Measurements from ENCODE around the gene NCKAP5. TPM values are rescaled to one million over a fixed set of nuclear protein-coding genes. Genes with fewer than 3 reads are reported as not detected.

Gene NCKAP5
- polyA plus RNA-seq, 3 donors = not detected

DNA sequence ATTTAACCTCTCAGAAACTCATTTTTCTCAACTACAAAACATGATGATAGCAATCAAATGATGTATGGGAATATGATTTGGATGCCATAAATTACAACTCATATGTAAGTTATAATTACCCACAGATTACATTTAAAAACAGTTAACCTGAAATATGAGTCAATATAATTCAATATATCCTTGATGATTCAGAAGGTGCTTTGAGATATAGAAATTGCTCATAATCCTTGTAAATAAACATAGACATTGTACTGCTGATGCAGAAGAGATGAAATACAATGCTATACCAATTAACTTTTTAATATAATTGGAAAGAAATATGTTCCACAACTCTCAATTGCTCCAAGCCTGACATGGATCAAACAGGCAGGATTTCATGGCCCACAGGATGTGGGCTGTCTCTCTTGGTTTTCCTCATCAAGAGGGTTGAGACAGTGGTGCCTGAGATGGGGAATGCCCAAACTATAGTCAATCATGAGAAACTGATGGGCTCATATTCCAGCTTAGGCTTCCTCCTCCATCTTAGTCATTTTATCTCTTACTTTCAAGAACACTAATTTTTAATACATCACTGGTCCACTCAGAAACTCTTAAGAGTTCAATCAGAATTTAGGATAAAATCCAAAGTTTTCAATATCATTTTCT, 49.4 kb downstream of the NCKAP5 start:
- Histone ChIP-seq H3K27ac (ENCODE audit: low read depth in 1 of 2, low read length in 2 of 2) (no peak overlapping the region), H2AFZ (ENCODE audit: insufficient read depth, low read depth, low read length, poor library complexity, severe bottlenecking) (no peak overlapping the region), H3K9me3 (replicated peaks in 1 of 2; ENCODE audit: control insufficient read depth in 1 of 2, insufficient read depth in 1 of 2, low read length in 2 of 2) (no peaks in the 10 kb centered on the region), H4K20me1 (ENCODE audit: insufficient read depth, low read length) (no peaks in the 10 kb centered on the region), H3K79me2 (ENCODE audit: insufficient read depth, low read length) (no peaks in the 10 kb centered on the region), H3K36me3 (replicated peaks in 1 of 2; ENCODE audit: control insufficient read depth in 1 of 2, insufficient read depth in 2 of 2, low read length in 2 of 2) (no peaks in the 10 kb centered on the region), H3K9ac (ENCODE audit: insufficient read depth, low read length, poor library complexity, severe bottlenecking) (no peak overlapping the region), H3K4me3 (replicated peaks in 1 of 3; ENCODE audit: low read depth in 2 of 3, low read length in 3 of 3) (no peak overlapping the region), H3K27me3 (ENCODE audit: control insufficient read depth in 2 of 2, insufficient read depth in 2 of 2, low read length in 2 of 2) (no peaks in the 10 kb centered on the region), H3K4me1 (ENCODE audit: control insufficient read depth in 1 of 2, insufficient read depth in 2 of 2, low read length in 2 of 2) (no peaks in the 10 kb centered on the region), H3K4me2 (replicated peaks; ENCODE audit: extremely low read depth, low read length, poor library complexity, severe bottlenecking) (no peak overlapping the region)
- intact Hi-C loops (cut with micrococcal nuclease) = no loop called here
- Mint-ChIP-seq H3K27me3 (ENCODE audit: low read depth in 3 of 3) (no peaks in the 10 kb centered on the region), H3K4me1 (no peaks in the 10 kb centered on the region), H3K4me3 (no peak overlapping the region), H3K27ac (no peak overlapping the region), H3K36me3 (no peaks in the 10 kb centered on the region), H3K9me3 (no peaks in the 10 kb centered on the region)
- no peak for DNase-seq
- TF ChIP-seq, protein P1, sequence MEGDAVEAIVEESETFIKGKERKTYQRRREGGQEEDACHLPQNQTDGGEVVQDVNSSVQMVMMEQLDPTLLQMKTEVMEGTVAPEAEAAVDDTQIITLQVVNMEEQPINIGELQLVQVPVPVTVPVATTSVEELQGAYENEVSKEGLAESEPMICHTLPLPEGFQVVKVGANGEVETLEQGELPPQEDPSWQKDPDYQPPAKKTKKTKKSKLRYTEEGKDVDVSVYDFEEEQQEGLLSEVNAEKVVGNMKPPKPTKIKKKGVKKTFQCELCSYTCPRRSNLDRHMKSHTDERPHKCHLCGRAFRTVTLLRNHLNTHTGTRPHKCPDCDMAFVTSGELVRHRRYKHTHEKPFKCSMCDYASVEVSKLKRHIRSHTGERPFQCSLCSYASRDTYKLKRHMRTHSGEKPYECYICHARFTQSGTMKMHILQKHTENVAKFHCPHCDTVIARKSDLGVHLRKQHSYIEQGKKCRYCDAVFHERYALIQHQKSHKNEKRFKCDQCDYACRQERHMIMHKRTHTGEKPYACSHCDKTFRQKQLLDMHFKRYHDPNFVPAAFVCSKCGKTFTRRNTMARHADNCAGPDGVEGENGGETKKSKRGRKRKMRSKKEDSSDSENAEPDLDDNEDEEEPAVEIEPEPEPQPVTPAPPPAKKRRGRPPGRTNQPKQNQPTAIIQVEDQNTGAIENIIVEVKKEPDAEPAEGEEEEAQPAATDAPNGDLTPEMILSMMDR (IDR thresholded peaks at IDR 0.05) = no peak

DNA sequence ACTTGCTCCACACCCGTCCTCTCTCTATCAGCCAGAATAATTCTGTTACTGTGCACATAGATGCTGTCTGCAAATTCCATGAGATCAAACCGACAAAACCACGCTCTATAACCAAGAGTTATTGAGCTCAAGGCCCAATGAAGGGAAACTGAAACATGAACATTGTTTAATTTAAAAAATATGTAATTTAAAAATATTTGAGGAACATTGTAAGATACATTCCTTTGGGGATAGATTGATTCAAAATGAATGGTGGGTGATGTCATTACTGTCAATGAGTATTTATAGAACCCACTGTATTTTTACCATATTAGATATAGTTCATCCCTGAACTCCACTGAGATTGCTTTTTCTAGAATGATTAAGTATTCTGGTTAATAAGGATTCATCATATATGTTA, 50.4 kb downstream of the NCKAP5 start:
- Histone ChIP-seq H3K79me2 (ENCODE audit: insufficient read depth, low read length) (no peaks in the 10 kb centered on the region), H2AFZ (ENCODE audit: insufficient read depth, low read depth, low read length, poor library complexity, severe bottlenecking) (no peak overlapping the region), H3K9ac (ENCODE audit: insufficient read depth, low read length, poor library complexity, severe bottlenecking) (no peak overlapping the region), H3K27ac (ENCODE audit: low read depth in 1 of 2, low read length in 2 of 2) (no peak overlapping the region), H3K27me3 (ENCODE audit: control insufficient read depth in 2 of 2, insufficient read depth in 2 of 2, low read length in 2 of 2) (no peaks in the 10 kb centered on the region), H3K4me1 (ENCODE audit: control insufficient read depth in 1 of 2, insufficient read depth in 2 of 2, low read length in 2 of 2) (no peaks in the 10 kb centered on the region), H3K4me2 (replicated peaks; ENCODE audit: extremely low read depth, low read length, poor library complexity, severe bottlenecking) (no peak overlapping the region), H4K20me1 (ENCODE audit: insufficient read depth, low read length) (no peaks in the 10 kb centered on the region), H3K36me3 (replicated peaks in 1 of 2; ENCODE audit: control insufficient read depth in 1 of 2, insufficient read depth in 2 of 2, low read length in 2 of 2) (no peaks in the 10 kb centered on the region), H3K4me3 (replicated peaks in 1 of 3; ENCODE audit: low read depth in 2 of 3, low read length in 3 of 3) (no peak overlapping the region), H3K9me3 (replicated peaks in 1 of 2; ENCODE audit: control insufficient read depth in 1 of 2, insufficient read depth in 1 of 2, low read length in 2 of 2) (no peaks in the 10 kb centered on the region)
- no peaks in the 10 kb centered on the region for H3K27me3 Mint-ChIP-seq (ENCODE audit: low read depth in 3 of 3)
- no peaks in the 10 kb centered on the region for H3K4me1 Mint-ChIP-seq
- TF ChIP-seq, protein P1 (IDR thresholded peaks at IDR 0.05) = no peak
- intact Hi-C loops (cut with micrococcal nuclease) = no loop called here
- no peak overlapping the region for H3K27ac Mint-ChIP-seq
- H3K9me3 Mint-ChIP-seq = peaks cover 0 to under 1% (median 0%) of the 10 kb centered on the region in 7 donors
- DNase-seq = no peak
- H3K36me3 Mint-ChIP-seq = no peaks in the 10 kb centered on the region
- no CpG with 5 or more reads among the region's 3 CpGs for WGBS (ENCODE audit: insufficient coverage)
- no peak overlapping the region for H3K4me3 Mint-ChIP-seq
